Measurements from ENCODE around the gene NEK7. TPM values are rescaled to one million over a fixed set of nuclear protein-coding genes. Genes with fewer than 3 reads are reported as not detected.

The NEK7 gene
- polyA plus RNA-seq, 1 donor from 2014 or later, result 3.3 TPM

DNA sequence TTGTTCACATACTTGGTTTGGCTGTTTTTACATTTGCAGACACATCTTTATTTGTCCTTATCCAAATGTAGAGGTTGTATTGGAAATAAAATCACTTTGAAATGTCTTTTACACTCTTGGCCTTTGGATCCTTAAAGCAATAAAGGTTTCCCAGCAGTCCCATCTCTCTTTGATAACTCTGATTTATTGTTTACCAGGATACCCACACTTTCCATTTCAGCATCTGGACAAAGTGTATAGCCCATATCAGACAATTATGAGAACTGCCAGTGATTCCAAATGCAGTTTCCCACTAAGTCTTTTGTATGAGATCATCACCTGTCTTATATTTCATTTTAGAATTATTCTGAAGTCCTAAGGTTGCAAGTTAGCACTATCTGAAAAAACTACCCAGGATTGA lies 114.7 kb downstream of the NEK7 start:
- no peak overlapping the region for H2AFZ ChIP-seq (ENCODE audit: low read depth, low read length)
- H3K36me3 ChIP-seq (ENCODE audit: insufficient read depth, low read length), result no peaks in the 10 kb centered on the region
- H3K27me3 ChIP-seq (ENCODE audit: insufficient read depth, low read depth, low read length), result no peaks in the 10 kb centered on the region
- H3K27ac ChIP-seq (ENCODE audit: low read length), result no peak overlapping the region
- H3K9me2 ChIP-seq (ENCODE audit: insufficient read depth, low read length), result no peaks in the 10 kb centered on the region
- TF ChIP-seq, protein P1, sequence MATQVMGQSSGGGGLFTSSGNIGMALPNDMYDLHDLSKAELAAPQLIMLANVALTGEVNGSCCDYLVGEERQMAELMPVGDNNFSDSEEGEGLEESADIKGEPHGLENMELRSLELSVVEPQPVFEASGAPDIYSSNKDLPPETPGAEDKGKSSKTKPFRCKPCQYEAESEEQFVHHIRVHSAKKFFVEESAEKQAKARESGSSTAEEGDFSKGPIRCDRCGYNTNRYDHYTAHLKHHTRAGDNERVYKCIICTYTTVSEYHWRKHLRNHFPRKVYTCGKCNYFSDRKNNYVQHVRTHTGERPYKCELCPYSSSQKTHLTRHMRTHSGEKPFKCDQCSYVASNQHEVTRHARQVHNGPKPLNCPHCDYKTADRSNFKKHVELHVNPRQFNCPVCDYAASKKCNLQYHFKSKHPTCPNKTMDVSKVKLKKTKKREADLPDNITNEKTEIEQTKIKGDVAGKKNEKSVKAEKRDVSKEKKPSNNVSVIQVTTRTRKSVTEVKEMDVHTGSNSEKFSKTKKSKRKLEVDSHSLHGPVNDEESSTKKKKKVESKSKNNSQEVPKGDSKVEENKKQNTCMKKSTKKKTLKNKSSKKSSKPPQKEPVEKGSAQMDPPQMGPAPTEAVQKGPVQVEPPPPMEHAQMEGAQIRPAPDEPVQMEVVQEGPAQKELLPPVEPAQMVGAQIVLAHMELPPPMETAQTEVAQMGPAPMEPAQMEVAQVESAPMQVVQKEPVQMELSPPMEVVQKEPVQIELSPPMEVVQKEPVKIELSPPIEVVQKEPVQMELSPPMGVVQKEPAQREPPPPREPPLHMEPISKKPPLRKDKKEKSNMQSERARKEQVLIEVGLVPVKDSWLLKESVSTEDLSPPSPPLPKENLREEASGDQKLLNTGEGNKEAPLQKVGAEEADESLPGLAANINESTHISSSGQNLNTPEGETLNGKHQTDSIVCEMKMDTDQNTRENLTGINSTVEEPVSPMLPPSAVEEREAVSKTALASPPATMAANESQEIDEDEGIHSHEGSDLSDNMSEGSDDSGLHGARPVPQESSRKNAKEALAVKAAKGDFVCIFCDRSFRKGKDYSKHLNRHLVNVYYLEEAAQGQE (IDR thresholded peaks at IDR 0.05; ENCODE audit: borderline replicate concordance), result no peak
- TF ChIP-seq EP300 (conservative IDR thresholded peaks at IDR 0.05; ENCODE audit: poor library complexity, severe bottlenecking), result no peak
- no peak overlapping the region for H3K9ac ChIP-seq (ENCODE audit: low read length)
- no peaks in the 10 kb centered on the region for H3F3A ChIP-seq (ENCODE audit: insufficient read depth, low read length, poor library complexity, severe bottlenecking)
- no peaks in the 10 kb centered on the region for H3K9me3 ChIP-seq (ENCODE audit: low read length)
- H3K79me2 ChIP-seq (replicated peaks; ENCODE audit: insufficient read depth, low read length), result no peaks in the 10 kb centered on the region
- no peak overlapping the region for H3K4me3 ChIP-seq (ENCODE audit: low read length)
- no peak overlapping the region for H3K4me2 ChIP-seq (ENCODE audit: low read length)
- no peaks in the 10 kb centered on the region for H4K20me1 ChIP-seq (ENCODE audit: insufficient read depth)

DNA sequence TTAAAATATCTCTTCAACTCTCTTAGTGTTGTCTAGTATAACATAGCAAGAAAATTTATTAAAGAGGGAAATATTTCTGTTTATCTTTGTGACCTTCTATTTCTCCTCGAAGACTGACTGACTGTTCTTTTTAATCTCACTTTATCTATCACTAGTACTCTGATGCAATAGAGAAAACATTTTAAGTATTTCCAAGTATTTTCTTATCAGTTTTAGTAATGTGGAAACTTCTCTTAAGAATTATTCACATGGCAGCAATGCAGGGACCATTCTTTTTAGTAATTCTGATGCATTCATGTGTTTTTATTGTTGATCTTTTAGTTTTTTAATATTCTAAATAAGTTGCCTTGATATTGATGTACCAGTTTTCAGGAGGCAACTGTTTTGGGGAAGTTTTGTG lies 115.7 kb downstream of the NEK7 start:
- Histone ChIP-seq H3K9me3 (ENCODE audit: low read length) (no peaks in the 10 kb centered on the region), H3K4me3 (ENCODE audit: low read length) (no peak overlapping the region), H3K9me2 (ENCODE audit: insufficient read depth, low read length) (no peaks in the 10 kb centered on the region), H3K27ac (ENCODE audit: low read length) (no peak overlapping the region), H3K9ac (ENCODE audit: low read length) (no peak overlapping the region), H3K4me2 (ENCODE audit: low read length) (no peak overlapping the region), H3K79me2 (replicated peaks; ENCODE audit: insufficient read depth, low read length) (no peaks in the 10 kb centered on the region), H4K20me1 (ENCODE audit: insufficient read depth) (no peaks in the 10 kb centered on the region), H3K36me3 (ENCODE audit: insufficient read depth, low read length) (no peaks in the 10 kb centered on the region), H2AFZ (ENCODE audit: low read depth, low read length) (no peak overlapping the region), H3F3A (ENCODE audit: insufficient read depth, low read length, poor library complexity, severe bottlenecking) (no peaks in the 10 kb centered on the region), H3K27me3 (ENCODE audit: insufficient read depth, low read depth, low read length) (no peaks in the 10 kb centered on the region)
- no peak for TF ChIP-seq POLR2AphosphoS5 (IDR thresholded peaks at IDR 0.05)
- TF ChIP-seq, protein P2, sequence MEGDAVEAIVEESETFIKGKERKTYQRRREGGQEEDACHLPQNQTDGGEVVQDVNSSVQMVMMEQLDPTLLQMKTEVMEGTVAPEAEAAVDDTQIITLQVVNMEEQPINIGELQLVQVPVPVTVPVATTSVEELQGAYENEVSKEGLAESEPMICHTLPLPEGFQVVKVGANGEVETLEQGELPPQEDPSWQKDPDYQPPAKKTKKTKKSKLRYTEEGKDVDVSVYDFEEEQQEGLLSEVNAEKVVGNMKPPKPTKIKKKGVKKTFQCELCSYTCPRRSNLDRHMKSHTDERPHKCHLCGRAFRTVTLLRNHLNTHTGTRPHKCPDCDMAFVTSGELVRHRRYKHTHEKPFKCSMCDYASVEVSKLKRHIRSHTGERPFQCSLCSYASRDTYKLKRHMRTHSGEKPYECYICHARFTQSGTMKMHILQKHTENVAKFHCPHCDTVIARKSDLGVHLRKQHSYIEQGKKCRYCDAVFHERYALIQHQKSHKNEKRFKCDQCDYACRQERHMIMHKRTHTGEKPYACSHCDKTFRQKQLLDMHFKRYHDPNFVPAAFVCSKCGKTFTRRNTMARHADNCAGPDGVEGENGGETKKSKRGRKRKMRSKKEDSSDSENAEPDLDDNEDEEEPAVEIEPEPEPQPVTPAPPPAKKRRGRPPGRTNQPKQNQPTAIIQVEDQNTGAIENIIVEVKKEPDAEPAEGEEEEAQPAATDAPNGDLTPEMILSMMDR (IDR thresholded peaks at IDR 0.05; ENCODE audit: poor library complexity, severe bottlenecking), result no peak
- TF ChIP-seq RAD21 (conservative IDR thresholded peaks at IDR 0.05), result no peak
- TF ChIP-seq EZH2 (IDR thresholded peaks at IDR 0.05; ENCODE audit: borderline replicate concordance, insufficient read depth, low read length, poor library complexity, severe bottlenecking), result no peak
- TF ChIP-seq, protein P1 (IDR thresholded peaks at IDR 0.05; ENCODE audit: borderline replicate concordance), result no peak
- TF ChIP-seq TAF1 (IDR thresholded peaks at IDR 0.05; ENCODE audit: low read depth), result no peak
- TF ChIP-seq MXI1 (conservative IDR thresholded peaks at IDR 0.05; ENCODE audit: poor library complexity, severe bottlenecking), result no peak
- no peak for TF ChIP-seq EP300 (conservative IDR thresholded peaks at IDR 0.05; ENCODE audit: poor library complexity, severe bottlenecking)
- TF ChIP-seq SMC3 (conservative IDR thresholded peaks at IDR 0.05; ENCODE audit: poor library complexity), result no peak

Data from neural cell (in vitro differentiated cells).